ENCODE data around the gene WWC1. TPM values are rescaled to one million over a fixed set of nuclear protein-coding genes. Genes with fewer than 3 reads are reported as not detected.

WWC1 gene
- total and polyA plus RNA-seq, 9 of the 15 experiments (the other 6 are each of a cell fraction or from before 2014, with no cell fraction given) = under 0.01 to 0.54 (median 0.42) TPM; not detected in 6

DNA sequence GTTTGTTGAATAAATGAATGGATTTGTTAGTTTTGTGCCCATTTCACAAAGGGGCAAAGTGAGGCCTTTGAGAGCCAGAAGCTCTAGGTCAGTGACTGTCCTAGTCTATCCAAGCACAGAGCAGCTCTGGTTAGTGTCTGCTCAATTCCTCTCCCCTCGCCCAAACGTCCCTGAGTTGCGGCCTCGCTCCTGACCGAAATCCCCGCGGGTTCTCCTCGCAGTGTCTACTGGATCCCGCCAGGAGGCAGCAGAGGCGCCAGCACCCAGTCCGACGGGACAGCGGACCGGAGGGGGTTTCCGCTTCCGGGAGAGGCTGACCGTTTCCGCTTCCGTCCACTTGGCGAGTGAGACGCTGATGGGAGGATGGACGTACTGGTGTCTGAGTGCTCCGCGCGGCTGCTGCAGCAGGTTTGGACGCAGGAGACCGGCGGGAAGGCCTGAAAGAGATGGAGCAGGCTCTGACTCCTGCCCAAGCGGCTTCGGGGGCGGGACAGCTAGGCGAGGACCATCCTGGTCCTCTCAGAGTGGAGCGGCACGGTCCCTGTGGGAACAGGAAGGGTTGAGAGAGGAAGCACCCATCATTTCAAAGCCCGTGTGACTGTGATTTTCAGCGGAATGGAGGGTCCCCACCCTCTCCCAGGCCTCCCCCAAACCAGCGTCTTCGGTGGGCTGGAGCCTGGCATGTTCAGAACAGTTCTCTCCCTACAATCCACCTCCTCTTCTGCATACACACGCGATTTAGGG, 194.9 kb downstream of the WWC1 start, which contains the start of gene RARS1 (continued):
- TF ChIP-seq, protein P1, sequence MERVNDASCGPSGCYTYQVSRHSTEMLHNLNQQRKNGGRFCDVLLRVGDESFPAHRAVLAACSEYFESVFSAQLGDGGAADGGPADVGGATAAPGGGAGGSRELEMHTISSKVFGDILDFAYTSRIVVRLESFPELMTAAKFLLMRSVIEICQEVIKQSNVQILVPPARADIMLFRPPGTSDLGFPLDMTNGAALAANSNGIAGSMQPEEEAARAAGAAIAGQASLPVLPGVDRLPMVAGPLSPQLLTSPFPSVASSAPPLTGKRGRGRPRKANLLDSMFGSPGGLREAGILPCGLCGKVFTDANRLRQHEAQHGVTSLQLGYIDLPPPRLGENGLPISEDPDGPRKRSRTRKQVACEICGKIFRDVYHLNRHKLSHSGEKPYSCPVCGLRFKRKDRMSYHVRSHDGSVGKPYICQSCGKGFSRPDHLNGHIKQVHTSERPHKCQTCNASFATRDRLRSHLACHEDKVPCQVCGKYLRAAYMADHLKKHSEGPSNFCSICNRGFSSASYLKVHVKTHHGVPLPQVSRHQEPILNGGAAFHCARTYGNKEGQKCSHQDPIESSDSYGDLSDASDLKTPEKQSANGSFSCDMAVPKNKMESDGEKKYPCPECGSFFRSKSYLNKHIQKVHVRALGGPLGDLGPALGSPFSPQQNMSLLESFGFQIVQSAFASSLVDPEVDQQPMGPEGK (CRISPR knock-in tag; IDR thresholded peaks at IDR 0.05; ENCODE audit: borderline replicate concordance) = no peak
- peak; percentile 89 for TF ChIP-seq POLR2AphosphoS5 (IDR thresholded peaks at IDR 0.05; ENCODE audit: control insufficient read depth, insufficient read depth, low read depth, low read length)
- TF ChIP-seq ETV5 (CRISPR knock-in tag; IDR thresholded peaks at IDR 0.05; ENCODE audit: low read depth) = peak; percentile 66; the same call in 1 of the 2 replicates
- peak; percentile 57 for TF ChIP-seq SP2 (IDR thresholded peaks at IDR 0.05; ENCODE audit: extremely low read depth, low read depth, low read length, poor library complexity, severe bottlenecking)
- TF ChIP-seq CBX2 (IDR thresholded peaks at IDR 0.05; ENCODE audit: insufficient read depth, low read length, poor library complexity, severe bottlenecking) = no peak
- TF ChIP-seq ZNF436 (CRISPR knock-in tag; IDR thresholded peaks at IDR 0.05) = no peak
- no peak for TF ChIP-seq ZNF586 (CRISPR knock-in tag; conservative IDR thresholded peaks at IDR 0.05)
- TF ChIP-seq MECOM (CRISPR knock-in tag; IDR thresholded peaks at IDR 0.05) = no peak
- TF ChIP-seq RCOR1 (IDR thresholded peaks at IDR 0.05; ENCODE audit: borderline replicate concordance in 1 of 2, low read depth in 2 of 2, low read length in 2 of 2) = peak in 1 of 2 experiments; percentile 49; a peak in 1 of 4 replicates
- no peak for TF ChIP-seq ZNF133 (CRISPR knock-in tag; IDR thresholded peaks at IDR 0.05)
- TF ChIP-seq, protein P2, sequence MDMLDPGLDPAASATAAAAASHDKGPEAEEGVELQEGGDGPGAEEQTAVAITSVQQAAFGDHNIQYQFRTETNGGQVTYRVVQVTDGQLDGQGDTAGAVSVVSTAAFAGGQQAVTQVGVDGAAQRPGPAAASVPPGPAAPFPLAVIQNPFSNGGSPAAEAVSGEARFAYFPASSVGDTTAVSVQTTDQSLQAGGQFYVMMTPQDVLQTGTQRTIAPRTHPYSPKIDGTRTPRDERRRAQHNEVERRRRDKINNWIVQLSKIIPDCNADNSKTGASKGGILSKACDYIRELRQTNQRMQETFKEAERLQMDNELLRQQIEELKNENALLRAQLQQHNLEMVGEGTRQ (CRISPR knock-in tag; IDR thresholded peaks at IDR 0.05) = no peak
- peak; percentile 40 to 81; a peak in 2 of 4 replicates for TF ChIP-seq TBL1XR1 (IDR thresholded peaks at IDR 0.05; ENCODE audit: low read length in 2 of 2)
- no peak for TF ChIP-seq FOSL1 (tag; conservative IDR thresholded peaks at IDR 0.05)
- TF ChIP-seq CHD4 (IDR thresholded peaks at IDR 0.05; ENCODE audit: insufficient read depth, insufficient replicate concordance, low read depth, low read length, poor library complexity, severe bottlenecking) = no peak
- TF ChIP-seq, protein P3, sequence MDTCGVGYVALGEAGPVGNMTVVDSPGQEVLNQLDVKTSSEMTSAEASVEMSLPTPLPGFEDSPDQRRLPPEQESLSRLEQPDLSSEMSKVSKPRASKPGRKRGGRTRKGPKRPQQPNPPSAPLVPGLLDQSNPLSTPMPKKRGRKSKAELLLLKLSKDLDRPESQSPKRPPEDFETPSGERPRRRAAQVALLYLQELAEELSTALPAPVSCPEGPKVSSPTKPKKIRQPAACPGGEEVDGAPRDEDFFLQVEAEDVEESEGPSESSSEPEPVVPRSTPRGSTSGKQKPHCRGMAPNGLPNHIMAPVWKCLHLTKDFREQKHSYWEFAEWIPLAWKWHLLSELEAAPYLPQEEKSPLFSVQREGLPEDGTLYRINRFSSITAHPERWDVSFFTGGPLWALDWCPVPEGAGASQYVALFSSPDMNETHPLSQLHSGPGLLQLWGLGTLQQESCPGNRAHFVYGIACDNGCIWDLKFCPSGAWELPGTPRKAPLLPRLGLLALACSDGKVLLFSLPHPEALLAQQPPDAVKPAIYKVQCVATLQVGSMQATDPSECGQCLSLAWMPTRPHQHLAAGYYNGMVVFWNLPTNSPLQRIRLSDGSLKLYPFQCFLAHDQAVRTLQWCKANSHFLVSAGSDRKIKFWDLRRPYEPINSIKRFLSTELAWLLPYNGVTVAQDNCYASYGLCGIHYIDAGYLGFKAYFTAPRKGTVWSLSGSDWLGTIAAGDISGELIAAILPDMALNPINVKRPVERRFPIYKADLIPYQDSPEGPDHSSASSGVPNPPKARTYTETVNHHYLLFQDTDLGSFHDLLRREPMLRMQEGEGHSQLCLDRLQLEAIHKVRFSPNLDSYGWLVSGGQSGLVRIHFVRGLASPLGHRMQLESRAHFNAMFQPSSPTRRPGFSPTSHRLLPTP (IDR thresholded peaks at IDR 0.05; ENCODE audit: borderline replicate concordance, extremely low read depth, insufficient read length) = no peak
- TF ChIP-seq ZNF699 (CRISPR knock-in tag; IDR thresholded peaks at IDR 0.05; ENCODE audit: insufficient replicate concordance) = no peak
- TF ChIP-seq GATA2 (CRISPR knock-in tag; IDR thresholded peaks at IDR 0.05) = no peak
- no peak for TF ChIP-seq ZNF274 (IDR thresholded peaks at IDR 0.05; ENCODE audit: borderline replicate concordance, low read depth, low read length)
- TF ChIP-seq, protein P4, sequence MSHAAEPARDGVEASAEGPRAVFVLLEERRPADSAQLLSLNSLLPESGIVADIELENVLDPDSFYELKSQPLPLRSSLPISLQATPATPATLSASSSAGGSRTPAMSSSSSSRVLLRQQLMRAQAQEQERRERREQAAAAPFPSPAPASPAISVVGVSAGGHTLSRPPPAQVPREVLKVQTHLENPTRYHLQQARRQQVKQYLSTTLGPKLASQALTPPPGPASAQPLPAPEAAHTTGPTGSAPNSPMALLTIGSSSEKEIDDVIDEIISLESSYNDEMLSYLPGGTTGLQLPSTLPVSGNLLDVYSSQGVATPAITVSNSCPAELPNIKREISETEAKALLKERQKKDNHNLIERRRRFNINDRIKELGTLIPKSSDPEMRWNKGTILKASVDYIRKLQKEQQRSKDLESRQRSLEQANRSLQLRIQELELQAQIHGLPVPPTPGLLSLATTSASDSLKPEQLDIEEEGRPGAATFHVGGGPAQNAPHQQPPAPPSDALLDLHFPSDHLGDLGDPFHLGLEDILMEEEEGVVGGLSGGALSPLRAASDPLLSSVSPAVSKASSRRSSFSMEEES (CRISPR knock-in tag; IDR thresholded peaks at IDR 0.05) = no peak

All from K562 (cell line).